Activated B cell treated with CpG ODN at 0.5 μM for 24 hours (primary cell): ENCODE measurements around the gene OR1F1. TPM values are rescaled to one million over a fixed set of nuclear protein-coding genes. Genes with fewer than 3 reads are reported as not detected.

Source experiments
- ATAC-seq: fragments of 200-7000 bp; cut with Tn5 transposase; one replicate; pipeline ENCODE4 v1.10.0; 2021; ENCODE audit warnings: low read depth, mild to moderate bottlenecking, moderate library complexity
- CTCF ChIA-PET: fragments of 350-600 bp; sonication (Branson Sonifier 250); formaldehyde crosslinking; loops from one replicate; lab custom pipeline; 2021; ENCODE audit warnings: antibody characterized with exemption; lab: Charles Lee
- POLR2A ChIA-PET: fragments of 350-600 bp; sonication (Branson Sonifier 250); formaldehyde crosslinking; loops from one replicate; lab custom pipeline; 2021; ENCODE audit warnings: antibody characterized with exemption; lab: Charles Lee
- DNase-seq: peaks from one replicate; pipeline ENCODE4 v3.0.0; 2022
- H3K27ac Mint-ChIP-seq: one replicate; pipeline ENCODE4 v1.8.0; 2020; ENCODE audit warnings: mixed read lengths
- H3K27me3 Mint-ChIP-seq: one replicate; pipeline ENCODE4 v1.8.0; 2021; ENCODE audit warnings: mixed read lengths
- H3K36me3 Mint-ChIP-seq: one replicate; pipeline ENCODE4 v1.8.0; 2021; ENCODE audit warnings: low read depth, mixed read lengths
- H3K4me1 Mint-ChIP-seq: one replicate; pipeline ENCODE4 v1.8.0; 2021; ENCODE audit warnings: mixed read lengths
- H3K4me3 Mint-ChIP-seq: one replicate; pipeline ENCODE4 v1.8.0; 2020; ENCODE audit warnings: mild to moderate bottlenecking, mixed read lengths
- H3K9me3 Mint-ChIP-seq: one replicate; pipeline ENCODE4 v1.8.0; 2020; ENCODE audit warnings: mixed read lengths
- CTCF ChIP-seq: fragments of 200-600 bp; IDR thresholded peaks from one replicate; pipeline ENCODE4 v1.8.0; 2022; ENCODE audit warnings: antibody characterized with exemption, mild to moderate bottlenecking
- intact Hi-C: fragments of 100-400 bp; cut with micrococcal nuclease; formaldehyde crosslinking; loops from one replicate; pipeline ENCODE4 v1.15.1; 2024
- total RNA-seq: library from RNA; stranded (reverse); gene quantifications from 2 replicates; pipeline ENCODE4 v1.2.3, GENCODE V29; 2022

Gene OR1F1
- total RNA-seq, 1 donor from 2014 or later: not detected

DNA sequence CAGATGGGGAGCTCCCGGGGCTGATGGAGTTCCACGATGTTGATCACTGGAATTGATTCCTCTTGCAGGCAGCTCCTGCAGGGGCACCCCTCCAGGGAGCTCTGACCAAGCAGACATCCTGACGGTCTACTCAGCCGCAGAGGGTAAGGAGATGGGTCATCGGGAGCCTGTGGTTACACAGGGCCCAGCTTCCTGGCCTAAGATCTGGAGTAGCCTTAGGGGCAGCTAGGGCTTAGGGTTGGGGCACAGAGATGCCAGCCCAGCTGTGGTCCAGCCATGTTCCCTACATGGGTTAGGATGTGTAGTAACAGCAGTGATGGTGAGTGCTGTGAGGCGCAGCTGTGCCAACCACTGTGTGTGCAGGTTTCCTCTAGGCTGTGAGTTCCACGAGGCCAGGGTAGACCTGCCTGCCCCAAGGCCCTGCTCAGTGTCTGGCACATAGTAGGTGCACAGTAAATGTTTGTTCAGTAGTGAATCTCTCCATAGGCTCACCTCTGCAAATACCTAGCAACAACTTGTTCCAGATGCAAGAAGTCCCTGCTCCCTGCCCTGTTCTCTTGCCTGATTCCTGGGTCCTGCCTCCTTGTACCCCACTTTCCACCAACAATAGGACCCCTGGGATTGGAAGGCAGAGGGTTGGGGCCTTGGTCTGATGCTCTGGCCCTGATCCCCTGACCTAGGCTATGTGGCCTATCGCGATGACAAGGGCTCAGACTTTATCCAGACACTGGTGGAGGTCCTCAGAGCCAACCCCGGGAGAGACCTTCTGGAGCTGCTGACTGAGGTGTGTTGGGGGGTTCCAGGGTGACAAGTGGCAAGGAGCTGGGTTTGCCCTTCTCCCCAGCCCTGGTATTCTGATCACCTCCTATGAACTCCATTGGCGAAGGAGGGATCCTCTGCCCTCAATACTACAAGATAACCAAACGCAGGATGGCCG lies 39.5 kb upstream of the OR1F1 start:
- ATAC-seq (no peak), DNase-seq (no peak)
- Mint-ChIP-seq H3K4me1 (peaks cover 25% of the 10 kb centered on the region), H3K36me3 (peaks cover 7% of the 10 kb centered on the region), H3K27me3 (no peaks in the 10 kb centered on the region), H3K27ac (no peak overlapping the region), H3K4me3 (peak overlapping the region; percentile 88), H3K9me3 (no peaks in the 10 kb centered on the region)
- ChIA-PET CTCF (interaction anchor here (1.0 to 2.0 kb wide), 5 partner anchors 17 to 19 kb away, joined by 3 to 5 read pairs (median 4); no protein-coding TSS in a partner anchor), POLR2A (interaction anchor here (0.9 to 3.1 kb wide), 4 partner anchors 10 to 14 kb away, joined by 4 to 59 read pairs (median 22); partner anchors contain the start of gene ZNF213)
- intact Hi-C loops: no loop called here
- no peak for TF ChIP-seq CTCF

- no peak for TF ChIP-seq CTCF
- peaks cover 25% of the 10 kb centered on the region for H3K4me1 Mint-ChIP-seq
- ATAC-seq: no peak
- no peak for DNase-seq
- ChIA-PET POLR2A (interaction anchor here (1.0 to 3.1 kb wide), 4 partner anchors 9 to 20 kb away, joined by 3 to 59 read pairs (median 24); partner anchors contain the start of gene ZNF213), CTCF (interaction anchor here (0.6 to 2.0 kb wide), 3 partner anchors 17 to 171 kb away, joined by 3 to 5 read pairs (median 3); no protein-coding TSS in a partner anchor)
- no peaks in the 10 kb centered on the region for H3K27me3 Mint-ChIP-seq
- intact Hi-C loops: no loop called here
- peaks cover under 1% of the 10 kb centered on the region for H3K9me3 Mint-ChIP-seq
- peak overlapping the region; percentile 88 for H3K4me3 Mint-ChIP-seq
- peaks cover 7% of the 10 kb centered on the region for H3K36me3 Mint-ChIP-seq
- H3K27ac Mint-ChIP-seq: no peak overlapping the region
Observed at GRCh38 chr16:3149193-3149530, 38.8 kb upstream of the OR1F1 start.

- DNase-seq: peak; percentile 53
- intact Hi-C loops: loop anchor here (1.0 to 10.0 kb wide), 9 partner anchors 9 to 1185 kb away; partner anchors contain the start of genes RNF151, RPS2 and SLX4
- Mint-ChIP-seq H3K4me3 (peak overlapping the region; percentile 88), H3K4me1 (peaks cover 25% of the 10 kb centered on the region), H3K9me3 (peaks cover 3% of the 10 kb centered on the region), H3K27me3 (no peaks in the 10 kb centered on the region), H3K27ac (peak overlapping the region; percentile 79), H3K36me3 (peaks cover 7% of the 10 kb centered on the region)
- ChIA-PET CTCF (interaction anchor here (0.5 to 2.0 kb wide), 10 partner anchors 16 to 1106 kb away, joined by 3 to 11 read pairs (median 4); no protein-coding TSS in a partner anchor), POLR2A (interaction anchor here (0.5 to 3.1 kb wide), 23 partner anchors 10 to 962 kb away, joined by 3 to 59 read pairs (median 5); partner anchors contain the start of genes ZNF174, ZNF213, ZNF263 and ZSCAN10)
- TF ChIP-seq CTCF: no peak
- peak; percentile 9 for ATAC-seq
Observed at GRCh38 chr16:3149630-3150345, 38.2 kb upstream of the OR1F1 start.

DNA sequence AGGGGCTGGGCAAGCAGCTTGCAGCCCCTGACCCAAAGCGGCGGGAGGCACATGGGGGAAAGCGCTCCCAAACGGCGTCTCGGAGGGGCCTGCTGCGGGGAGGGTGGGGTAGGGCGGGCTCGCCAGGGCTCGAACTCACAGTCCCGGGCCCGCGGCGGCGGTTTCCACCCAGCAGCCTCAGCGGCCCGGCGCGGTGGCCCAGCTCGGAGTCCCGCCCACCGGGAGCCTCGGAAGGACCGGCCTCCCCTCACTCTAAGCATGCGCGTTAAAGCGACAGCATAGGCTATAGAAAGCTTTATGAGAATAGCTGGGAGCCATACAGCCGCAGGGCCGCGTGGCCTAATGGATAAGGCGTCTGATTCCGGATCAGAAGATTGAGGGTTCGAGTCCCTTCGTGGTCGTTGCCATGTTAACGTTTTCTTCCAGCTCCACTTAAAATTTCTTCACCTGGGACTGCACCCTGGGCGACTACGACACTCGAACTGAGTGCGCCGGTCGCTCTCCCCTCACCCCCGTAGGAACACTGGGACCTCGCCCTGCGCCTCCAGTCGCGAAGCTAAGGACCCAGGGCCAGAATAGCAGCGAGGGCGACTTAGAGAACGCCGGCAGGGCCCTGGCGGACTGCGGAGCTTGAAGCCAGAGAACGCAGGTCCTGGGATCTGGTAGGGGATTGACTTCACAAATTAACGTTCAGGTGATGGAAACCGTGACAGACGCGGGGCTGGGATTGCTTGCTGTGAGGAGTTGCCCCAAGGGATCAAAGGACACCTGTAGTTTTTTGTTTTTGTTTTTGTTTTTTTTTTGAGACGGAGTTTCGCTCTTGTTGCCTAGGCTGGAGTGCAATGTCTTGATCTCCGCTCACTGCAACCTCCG lies 37.4 kb upstream of the OR1F1 start:
- Mint-ChIP-seq H3K9me3 (peaks cover 3% of the 10 kb centered on the region), H3K27me3 (no peaks in the 10 kb centered on the region), H3K4me1 (peaks cover 25% of the 10 kb centered on the region), H3K27ac (peak overlapping the region; percentile 91), H3K4me3 (peak overlapping the region; percentile 88), H3K36me3 (peaks cover 7% of the 10 kb centered on the region)
- ChIA-PET CTCF (interaction anchor here (0.9 to 2.0 kb wide), 7 partner anchors 16 to 92 kb away, joined by 3 to 11 read pairs (median 5); no protein-coding TSS in a partner anchor), POLR2A (interaction anchor here (0.5 to 3.1 kb wide), 24 partner anchors 9 to 1122 kb away, joined by 3 to 59 read pairs (median 5); partner anchors contain the start of genes ZNF174, ZNF213, ZNF263 and ZSCAN10)
- intact Hi-C loops: loop anchor here (1.0 to 10.0 kb wide), 9 partner anchors 8 to 1186 kb away; partner anchors contain the start of genes RNF151, RPS2 and SLX4
- TF ChIP-seq CTCF: no peak
- ATAC-seq: peak; percentile 87
- DNase-seq: peak; percentile 95
